Measurements from ENCODE around the gene MTHFD2. TPM values are rescaled to one million over a fixed set of nuclear protein-coding genes. Genes with fewer than 3 reads are reported as not detected.

MTHFD2 gene
- total RNA-seq, 1 experiment from 2014 or later = 91.8 TPM

- DNase-seq (ENCODE audit: low spot score) = no peak
These were observed 64.3 kb downstream of the MTHFD2 start for GRCh38 chr2:74262681-74263080.

GRCh38 chr2:74264281-74264680, 65.9 kb downstream of the MTHFD2 start:
- DNase-seq (ENCODE audit: low spot score) = no peak

GRCh38 chr2:74267068-74267467, 68.7 kb downstream of the MTHFD2 start:
- peak; percentile 27 for DNase-seq (ENCODE audit: low spot score)

Other genes starting within 250 kb of the MTHFD2 start
- 6.5 and 9.9 TPM in 2 replicates for gene TET3, start 213.7 kb upstream of the MTHFD2 start, total RNA-seq (2014; rRNA removed; shearing (Covaris generic))
- 135 and 238 TPM in 2 replicates for gene BOLA3, start 50.7 kb upstream of the MTHFD2 start, total RNA-seq (2014; rRNA removed; shearing (Covaris generic))
- gene MOB1A, start 19.7 kb upstream of the MTHFD2 start, total RNA-seq (2014; rRNA removed; shearing (Covaris generic)) = 187 and 196 TPM in 2 replicates
- gene SLC4A5, start 144.8 kb downstream of the MTHFD2 start, total RNA-seq (2014; rRNA removed; shearing (Covaris generic)) = 0.07 TPM in 1 of 2 replicates, not detected in the other
- gene DCTN1, start 181.7 kb downstream of the MTHFD2 start, total RNA-seq (2014; rRNA removed; shearing (Covaris generic)) = 105 and 123 TPM in 2 replicates
- 2.3 and 3.5 TPM in 2 replicates for gene C2orf81, start 223.0 kb downstream of the MTHFD2 start, total RNA-seq (2014; rRNA removed; shearing (Covaris generic))
- gene WDR54, start 223.1 kb downstream of the MTHFD2 start, total RNA-seq (2014; rRNA removed; shearing (Covaris generic)) = 72.9 and 84.5 TPM in 2 replicates
- gene RTKN, start 243.3 kb downstream of the MTHFD2 start, total RNA-seq (2014; rRNA removed; shearing (Covaris generic)) = 23.1 and 33.3 TPM in 2 replicates

Data from A172 (cell line).